Measurements from ENCODE around the gene LRMDA. TPM values are rescaled to one million over a fixed set of nuclear protein-coding genes. Genes with fewer than 3 reads are reported as not detected.

Gene LRMDA
- total and polyA plus RNA-seq, 2 of the 13 experiments (the other 11 are each of a cell fraction or from before 2014, with no cell fraction given) = 13.4 to 22.0 TPM

DNA sequence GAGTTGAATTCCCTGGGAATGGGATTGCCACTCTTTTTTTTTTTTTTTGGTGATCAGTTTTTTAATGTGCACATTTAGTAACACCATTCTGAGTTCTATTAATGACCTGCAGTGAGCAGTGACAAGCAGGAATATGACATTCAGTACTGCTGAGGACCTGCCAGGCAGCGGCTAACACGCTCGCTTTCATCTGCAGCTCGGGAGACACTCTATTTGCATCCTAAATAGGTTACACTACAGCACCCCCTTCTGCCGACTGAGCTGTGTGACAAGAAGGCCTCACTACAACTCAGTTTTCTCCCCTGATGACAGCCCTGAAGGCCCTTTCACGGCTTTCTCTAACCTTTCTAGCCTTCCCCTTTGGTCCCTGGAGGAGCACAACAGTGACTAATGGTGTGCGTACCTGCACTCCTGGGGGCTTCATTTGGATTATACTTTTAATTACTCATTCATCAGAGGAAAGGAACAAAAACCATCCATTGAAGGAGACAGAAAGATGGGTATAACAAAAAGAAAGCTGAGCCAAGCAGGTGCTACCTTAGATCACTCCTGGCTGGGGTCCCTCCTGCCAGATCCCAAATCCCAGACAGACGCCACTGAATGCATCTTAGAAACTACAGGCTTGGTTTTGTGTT lies 872.4 kb downstream of the LRMDA start (continued):
- TF ChIP-seq, protein P1, sequence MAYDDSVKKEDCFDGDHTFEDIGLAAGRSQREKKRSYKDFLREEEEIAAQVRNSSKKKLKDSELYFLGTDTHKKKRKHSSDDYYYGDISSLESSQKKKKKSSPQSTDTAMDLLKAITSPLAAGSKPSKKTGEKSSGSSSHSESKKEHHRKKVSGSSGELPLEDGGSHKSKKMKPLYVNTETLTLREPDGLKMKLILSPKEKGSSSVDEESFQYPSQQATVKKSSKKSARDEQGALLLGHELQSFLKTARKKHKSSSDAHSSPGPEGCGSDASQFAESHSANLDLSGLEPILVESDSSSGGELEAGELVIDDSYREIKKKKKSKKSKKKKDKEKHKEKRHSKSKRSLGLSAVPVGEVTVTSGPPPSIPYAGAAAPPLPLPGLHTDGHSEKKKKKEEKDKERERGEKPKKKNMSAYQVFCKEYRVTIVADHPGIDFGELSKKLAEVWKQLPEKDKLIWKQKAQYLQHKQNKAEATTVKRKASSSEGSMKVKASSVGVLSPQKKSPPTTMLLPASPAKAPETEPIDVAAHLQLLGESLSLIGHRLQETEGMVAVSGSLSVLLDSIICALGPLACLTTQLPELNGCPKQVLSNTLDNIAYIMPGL (CRISPR knock-in tag; IDR thresholded peaks at IDR 0.05; ENCODE audit: borderline replicate concordance in 1 of 2, low read depth in 1 of 2) = peak in 1 of 2 experiments; percentile 71; a peak in 3 of 4 replicates
- no peak for TF ChIP-seq ELF3 (CRISPR knock-in tag; IDR thresholded peaks at IDR 0.05)
- peak; percentile 31; the same call in 1 of the 2 replicates for TF ChIP-seq ZFY (CRISPR knock-in tag; IDR thresholded peaks at IDR 0.05)
- TF ChIP-seq, protein P2, sequence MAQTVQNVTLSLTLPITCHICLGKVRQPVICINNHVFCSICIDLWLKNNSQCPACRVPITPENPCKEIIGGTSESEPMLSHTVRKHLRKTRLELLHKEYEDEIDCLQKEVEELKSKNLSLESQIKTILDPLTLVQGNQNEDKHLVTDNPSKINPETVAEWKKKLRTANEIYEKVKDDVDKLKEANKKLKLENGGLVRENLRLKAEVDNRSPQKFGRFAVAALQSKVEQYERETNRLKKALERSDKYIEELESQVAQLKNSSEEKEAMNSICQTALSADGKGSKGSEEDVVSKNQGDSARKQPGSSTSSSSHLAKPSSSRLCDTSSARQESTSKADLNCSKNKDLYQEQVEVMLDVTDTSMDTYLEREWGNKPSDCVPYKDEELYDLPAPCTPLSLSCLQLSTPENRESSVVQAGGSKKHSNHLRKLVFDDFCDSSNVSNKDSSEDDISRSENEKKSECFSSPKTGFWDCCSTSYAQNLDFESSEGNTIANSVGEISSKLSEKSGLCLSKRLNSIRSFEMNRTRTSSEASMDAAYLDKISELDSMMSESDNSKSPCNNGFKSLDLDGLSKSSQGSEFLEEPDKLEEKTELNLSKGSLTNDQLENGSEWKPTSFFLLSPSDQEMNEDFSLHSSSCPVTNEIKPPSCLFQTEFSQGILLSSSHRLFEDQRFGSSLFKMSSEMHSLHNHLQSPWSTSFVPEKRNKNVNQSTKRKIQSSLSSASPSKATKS (CRISPR knock-in tag; IDR thresholded peaks at IDR 0.05) = no peak
- TF ChIP-seq BORCS8-MEF2B (CRISPR knock-in tag; IDR thresholded peaks at IDR 0.05) = no peak
- 0 out of 2 replicates have a peak, but pooled peaks have one; percentile 29 for TF ChIP-seq CBX5 (CRISPR knock-in tag; IDR thresholded peaks at IDR 0.05; ENCODE audit: borderline replicate concordance)
- TF ChIP-seq ZNF777 (CRISPR knock-in tag; IDR thresholded peaks at IDR 0.05) = no peak
- peak; percentile 37; the same call in 1 of the 2 replicates for TF ChIP-seq SALL1 (CRISPR knock-in tag; IDR thresholded peaks at IDR 0.05)
- no peak for TF ChIP-seq ZNF33B (CRISPR knock-in tag; IDR thresholded peaks at IDR 0.05)
- TF ChIP-seq JUND (CRISPR knock-in tag; IDR thresholded peaks at IDR 0.05) = no peak
- no peak for TF ChIP-seq ZNF768 (CRISPR knock-in tag; IDR thresholded peaks at IDR 0.05)
- no peak for TF ChIP-seq RFXAP (CRISPR knock-in tag; IDR thresholded peaks at IDR 0.05; ENCODE audit: borderline replicate concordance)
- TF ChIP-seq ZNF607 (CRISPR knock-in tag; IDR thresholded peaks at IDR 0.05; ENCODE audit: borderline replicate concordance) = no peak
- TF ChIP-seq SALL2 (CRISPR knock-in tag; IDR thresholded peaks at IDR 0.05) = no peak
- TF ChIP-seq ZNF614 (CRISPR knock-in tag; IDR thresholded peaks at IDR 0.05; ENCODE audit: borderline replicate concordance) = no peak
- TF ChIP-seq, protein P3, sequence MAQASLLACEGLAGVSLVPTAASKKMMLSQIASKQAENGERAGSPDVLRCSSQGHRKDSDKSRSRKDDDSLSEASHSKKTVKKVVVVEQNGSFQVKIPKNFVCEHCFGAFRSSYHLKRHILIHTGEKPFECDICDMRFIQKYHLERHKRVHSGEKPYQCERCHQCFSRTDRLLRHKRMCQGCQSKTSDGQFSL (CRISPR knock-in tag; IDR thresholded peaks at IDR 0.05) = no peak
- TF ChIP-seq KMT2A (CRISPR knock-in tag; IDR thresholded peaks at IDR 0.05) = 0 out of 2 replicates have a peak, but pooled peaks have one; percentile 43
- peak; percentile 60; the same call in 1 of the 2 replicates for TF ChIP-seq ZBTB38 (CRISPR knock-in tag; IDR thresholded peaks at IDR 0.05)
- no peak for TF ChIP-seq ZNF232 (CRISPR knock-in tag; IDR thresholded peaks at IDR 0.05; ENCODE audit: borderline replicate concordance)
- TF ChIP-seq SMC3 (IDR thresholded peaks at IDR 0.05; ENCODE audit: low read length) = peak; percentile 92
- 0 out of 2 replicates have a peak, but pooled peaks have one; percentile 21 for TF ChIP-seq POGZ (CRISPR knock-in tag; IDR thresholded peaks at IDR 0.05)
- TF ChIP-seq ZSCAN20 (CRISPR knock-in tag; IDR thresholded peaks at IDR 0.05; ENCODE audit: borderline replicate concordance) = no peak
- 0 out of 2 replicates have a peak, but pooled peaks have one; percentile 43 for TF ChIP-seq HOXA5 (CRISPR knock-in tag; IDR thresholded peaks at IDR 0.05)
- TF ChIP-seq RAD21 (CRISPR knock-in tag; IDR thresholded peaks at IDR 0.05) = peak; percentile 80
- peak; percentile 35 for TF ChIP-seq ASH2L (IDR thresholded peaks at IDR 0.05; ENCODE audit: insufficient read length, low read depth, low read length)
- peak; percentile 22; the same call in 1 of the 2 replicates for TF ChIP-seq FOXA3 (CRISPR knock-in tag; IDR thresholded peaks at IDR 0.05)
- TF ChIP-seq MED1 (CRISPR knock-in tag; IDR thresholded peaks at IDR 0.05) = 0 out of 2 replicates have a peak, but pooled peaks have one; percentile 40
- TF ChIP-seq FOXM1 (CRISPR knock-in tag; IDR thresholded peaks at IDR 0.05) = no peak

All from HepG2 (cell line).